ENCODE measurements around the gene SMIM15.

SMIM15 gene

GRCh38 chr5:61176631-61177030 lies 14.4 kb upstream of the SMIM15 start:
- TF ChIP-seq, protein P1, sequence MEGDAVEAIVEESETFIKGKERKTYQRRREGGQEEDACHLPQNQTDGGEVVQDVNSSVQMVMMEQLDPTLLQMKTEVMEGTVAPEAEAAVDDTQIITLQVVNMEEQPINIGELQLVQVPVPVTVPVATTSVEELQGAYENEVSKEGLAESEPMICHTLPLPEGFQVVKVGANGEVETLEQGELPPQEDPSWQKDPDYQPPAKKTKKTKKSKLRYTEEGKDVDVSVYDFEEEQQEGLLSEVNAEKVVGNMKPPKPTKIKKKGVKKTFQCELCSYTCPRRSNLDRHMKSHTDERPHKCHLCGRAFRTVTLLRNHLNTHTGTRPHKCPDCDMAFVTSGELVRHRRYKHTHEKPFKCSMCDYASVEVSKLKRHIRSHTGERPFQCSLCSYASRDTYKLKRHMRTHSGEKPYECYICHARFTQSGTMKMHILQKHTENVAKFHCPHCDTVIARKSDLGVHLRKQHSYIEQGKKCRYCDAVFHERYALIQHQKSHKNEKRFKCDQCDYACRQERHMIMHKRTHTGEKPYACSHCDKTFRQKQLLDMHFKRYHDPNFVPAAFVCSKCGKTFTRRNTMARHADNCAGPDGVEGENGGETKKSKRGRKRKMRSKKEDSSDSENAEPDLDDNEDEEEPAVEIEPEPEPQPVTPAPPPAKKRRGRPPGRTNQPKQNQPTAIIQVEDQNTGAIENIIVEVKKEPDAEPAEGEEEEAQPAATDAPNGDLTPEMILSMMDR (IDR thresholded peaks at IDR 0.05; ENCODE audit: borderline replicate concordance, extremely low read depth, low read length, poor library complexity, severe bottlenecking) = no peak
- no peak for TF ChIP-seq EZH2 (IDR thresholded peaks at IDR 0.05; ENCODE audit: borderline replicate concordance, low read depth, low read length, severe bottlenecking)
- ATAC-seq (ENCODE audit: insufficient read depth, low read depth) = no peak

DNA sequence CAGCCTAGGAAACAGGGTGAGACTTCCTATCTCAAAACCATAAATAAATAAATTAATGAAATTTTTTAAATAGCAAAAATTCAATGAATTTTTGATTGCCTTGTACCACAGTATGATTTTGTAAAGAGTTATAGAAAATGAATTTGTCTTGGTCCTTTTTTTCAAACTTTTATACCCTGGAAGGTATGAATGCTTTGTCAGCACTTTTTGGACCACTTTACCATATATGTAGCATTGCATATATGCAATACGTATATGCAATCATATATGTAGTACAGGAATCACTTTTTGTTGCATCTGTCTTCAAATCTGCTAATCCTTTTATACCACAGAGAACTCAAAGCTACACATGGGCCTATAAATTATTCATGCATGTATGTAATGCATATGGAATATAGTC lies 9.2 kb upstream of the SMIM15 start:
- H3K36me3 ChIP-seq (ENCODE audit: insufficient read depth, low read length) = no peaks in the 10 kb centered on the region
- no peaks in the 10 kb centered on the region for H4K20me1 ChIP-seq (ENCODE audit: insufficient read depth, low read length)
- ATAC-seq (ENCODE audit: insufficient read depth, low read depth) (no peak), DNase-seq (no peak)
- H3K9ac ChIP-seq (ENCODE audit: low read depth, low read length) = no peak overlapping the region
- H3K4me2 ChIP-seq (ENCODE audit: insufficient read depth, low read length) = no peak overlapping the region
- H3K79me2 ChIP-seq (ENCODE audit: insufficient read depth, low read length) = no peaks in the 10 kb centered on the region
- no peaks in the 10 kb centered on the region for H3K27me3 ChIP-seq (ENCODE audit: insufficient read depth, low read length, poor library complexity)
- H2AFZ ChIP-seq (ENCODE audit: low read depth, low read length) = no peak overlapping the region
- no peak overlapping the region for H3K27ac ChIP-seq (ENCODE audit: low read length)
- H3K9me3 ChIP-seq (ENCODE audit: insufficient read depth, low read length, severe bottlenecking) = no peaks in the 10 kb centered on the region
- TF ChIP-seq EZH2 (IDR thresholded peaks at IDR 0.05; ENCODE audit: borderline replicate concordance, low read depth, low read length, severe bottlenecking) = no peak
- TF ChIP-seq, protein P1 (IDR thresholded peaks at IDR 0.05; ENCODE audit: borderline replicate concordance, extremely low read depth, low read length, poor library complexity, severe bottlenecking) = no peak
- no peaks in the 10 kb centered on the region for H3K4me1 ChIP-seq (ENCODE audit: insufficient read depth, low read length)
- H3K4me3 ChIP-seq (ENCODE audit: low read depth in 1 of 2, low read length in 2 of 2) = no peak overlapping the region

More at GRCh38 chr5:61176631-61177030, 14.4 kb upstream of the SMIM15 start:
- H3K27me3 ChIP-seq (ENCODE audit: insufficient read depth, low read length, poor library complexity) = no peaks in the 10 kb centered on the region
- H3K4me3 ChIP-seq (ENCODE audit: low read depth in 1 of 2, low read length in 2 of 2) = no peak overlapping the region
- no peak overlapping the region for H3K27ac ChIP-seq (ENCODE audit: low read length)
- no peaks in the 10 kb centered on the region for H3K9me3 ChIP-seq (ENCODE audit: insufficient read depth, low read length, severe bottlenecking)
- no peaks in the 10 kb centered on the region for H3K79me2 ChIP-seq (ENCODE audit: insufficient read depth, low read length)
- no peaks in the 10 kb centered on the region for H4K20me1 ChIP-seq (ENCODE audit: insufficient read depth, low read length)
- H3K9ac ChIP-seq (ENCODE audit: low read depth, low read length) = no peak overlapping the region
- H3K4me2 ChIP-seq (ENCODE audit: insufficient read depth, low read length) = no peak overlapping the region
- peaks cover 13% of the 10 kb centered on the region for H3K4me1 ChIP-seq (ENCODE audit: insufficient read depth, low read length)
- no peak for DNase-seq
- H2AFZ ChIP-seq (ENCODE audit: low read depth, low read length) = no peak overlapping the region
- H3K36me3 ChIP-seq (ENCODE audit: insufficient read depth, low read length) = no peaks in the 10 kb centered on the region

DNA sequence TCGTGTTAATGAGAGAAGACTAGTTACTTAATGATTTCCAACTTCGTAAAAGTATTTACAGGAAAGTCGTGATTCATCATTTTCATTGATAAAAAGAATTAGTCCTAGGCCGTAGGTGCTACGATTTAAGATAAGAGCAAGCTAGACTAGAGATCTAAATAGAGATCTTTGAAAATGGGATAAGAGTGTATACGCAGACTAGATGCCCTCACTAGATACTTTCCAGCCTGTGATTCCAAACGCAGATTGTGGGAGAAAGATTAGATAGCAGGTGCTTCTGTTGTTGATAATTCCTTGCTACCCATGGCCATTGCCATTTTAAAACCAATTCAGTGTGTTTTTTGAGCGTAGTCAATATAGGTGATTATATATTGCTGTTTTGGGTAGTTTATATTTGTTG lies 6.7 kb upstream of the SMIM15 start:
- Histone ChIP-seq H4K20me1 (ENCODE audit: insufficient read depth, low read length) (no peaks in the 10 kb centered on the region), H3K27ac (ENCODE audit: low read length) (no peak overlapping the region), H3K36me3 (ENCODE audit: insufficient read depth, low read length) (no peaks in the 10 kb centered on the region), H3K4me3 (ENCODE audit: low read depth in 1 of 2, low read length in 2 of 2) (no peak overlapping the region), H2AFZ (ENCODE audit: low read depth, low read length) (no peak overlapping the region), H3K9ac (ENCODE audit: low read depth, low read length) (no peak overlapping the region), H3K27me3 (ENCODE audit: insufficient read depth, low read length, poor library complexity) (no peaks in the 10 kb centered on the region), H3K9me3 (ENCODE audit: insufficient read depth, low read length, severe bottlenecking) (no peaks in the 10 kb centered on the region), H3K79me2 (ENCODE audit: insufficient read depth, low read length) (no peaks in the 10 kb centered on the region), H3K4me1 (ENCODE audit: insufficient read depth, low read length) (no peaks in the 10 kb centered on the region), H3K4me2 (ENCODE audit: insufficient read depth, low read length) (no peak overlapping the region)
- ATAC-seq (ENCODE audit: insufficient read depth, low read depth) (no peak), DNase-seq (no peak)
- TF ChIP-seq, protein P1 (IDR thresholded peaks at IDR 0.05; ENCODE audit: borderline replicate concordance, extremely low read depth, low read length, poor library complexity, severe bottlenecking) = no peak
- no peak for TF ChIP-seq EZH2 (IDR thresholded peaks at IDR 0.05; ENCODE audit: borderline replicate concordance, low read depth, low read length, severe bottlenecking)

DNA sequence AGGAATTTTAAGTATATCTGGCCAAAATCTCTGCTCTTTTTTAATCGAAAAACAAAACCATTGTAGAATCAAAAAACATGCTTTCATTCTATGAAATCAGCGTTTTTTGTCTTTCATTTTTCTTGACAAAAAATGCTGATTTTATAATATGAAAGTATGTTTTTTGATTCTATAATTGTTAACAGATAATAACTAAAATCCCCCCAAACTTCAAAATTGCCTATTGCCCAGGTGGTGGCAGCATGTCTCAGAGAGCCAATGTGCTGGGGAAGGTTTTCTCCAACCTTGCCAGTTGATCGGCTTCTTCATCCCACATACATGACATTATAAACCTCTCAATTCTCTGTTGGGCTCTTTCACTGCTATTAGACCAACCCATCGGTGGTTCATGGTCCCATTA lies 5.1 kb upstream of the SMIM15 start:
- ATAC-seq (ENCODE audit: insufficient read depth, low read depth) (no peak), DNase-seq (no peak)
- no peak overlapping the region for H3K4me2 ChIP-seq (ENCODE audit: insufficient read depth, low read length)
- no peak overlapping the region for H3K9ac ChIP-seq (ENCODE audit: low read depth, low read length)
- no peaks in the 10 kb centered on the region for H4K20me1 ChIP-seq (ENCODE audit: insufficient read depth, low read length)
- H3K79me2 ChIP-seq (ENCODE audit: insufficient read depth, low read length) = no peaks in the 10 kb centered on the region; the same call in 1 of the 2 replicates
- no peaks in the 10 kb centered on the region for H3K9me3 ChIP-seq (ENCODE audit: insufficient read depth, low read length, severe bottlenecking)
- H3K4me1 ChIP-seq (ENCODE audit: insufficient read depth, low read length) = peaks cover 8% of the 10 kb centered on the region
- H3K27ac ChIP-seq (ENCODE audit: low read length) = no peak overlapping the region
- no peaks in the 10 kb centered on the region for H3K27me3 ChIP-seq (ENCODE audit: insufficient read depth, low read length, poor library complexity)
- TF ChIP-seq EZH2 (IDR thresholded peaks at IDR 0.05; ENCODE audit: borderline replicate concordance, low read depth, low read length, severe bottlenecking) = no peak
- TF ChIP-seq, protein P1 (IDR thresholded peaks at IDR 0.05; ENCODE audit: borderline replicate concordance, extremely low read depth, low read length, poor library complexity, severe bottlenecking) = peak; percentile 33
- no peak overlapping the region for H2AFZ ChIP-seq (ENCODE audit: low read depth, low read length)
- H3K4me3 ChIP-seq (ENCODE audit: low read depth in 1 of 2, low read length in 2 of 2) = no peak overlapping the region
- H3K36me3 ChIP-seq (ENCODE audit: insufficient read depth, low read length) = no peaks in the 10 kb centered on the region
